ENCODE data around the gene APOBEC2. TPM values are rescaled to one million over a fixed set of nuclear protein-coding genes. Genes with fewer than 3 reads are reported as not detected.
A peak's percentile ranks its signal among the peaks of the same experiment; 100 is the strongest.

Gene APOBEC2
- polyA plus RNA-seq, 2 of the 4 experiments (the other 2 are of a cell fraction), result not detected

DNA sequence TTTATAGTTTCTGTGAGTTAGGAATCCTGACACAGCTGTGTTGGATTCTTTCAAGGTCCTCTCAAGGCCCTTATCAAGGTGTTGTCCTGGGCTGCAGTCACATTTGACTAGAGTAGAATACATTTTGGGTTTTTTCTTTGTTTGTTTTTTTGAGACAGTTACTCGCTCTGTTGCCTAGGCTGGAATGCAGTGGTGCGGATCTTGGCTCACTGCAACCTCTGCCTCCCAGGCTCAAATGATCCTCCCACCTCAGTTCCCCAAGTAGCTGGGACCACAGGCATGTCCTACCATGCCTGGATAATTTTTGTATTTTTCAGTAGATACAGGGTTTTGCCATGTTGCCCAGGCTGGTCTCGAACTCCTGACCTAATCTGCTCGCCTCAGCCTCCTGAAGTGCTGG is 35.4 kb downstream of the APOBEC2 start (continued):
- TF ChIP-seq, protein P1, sequence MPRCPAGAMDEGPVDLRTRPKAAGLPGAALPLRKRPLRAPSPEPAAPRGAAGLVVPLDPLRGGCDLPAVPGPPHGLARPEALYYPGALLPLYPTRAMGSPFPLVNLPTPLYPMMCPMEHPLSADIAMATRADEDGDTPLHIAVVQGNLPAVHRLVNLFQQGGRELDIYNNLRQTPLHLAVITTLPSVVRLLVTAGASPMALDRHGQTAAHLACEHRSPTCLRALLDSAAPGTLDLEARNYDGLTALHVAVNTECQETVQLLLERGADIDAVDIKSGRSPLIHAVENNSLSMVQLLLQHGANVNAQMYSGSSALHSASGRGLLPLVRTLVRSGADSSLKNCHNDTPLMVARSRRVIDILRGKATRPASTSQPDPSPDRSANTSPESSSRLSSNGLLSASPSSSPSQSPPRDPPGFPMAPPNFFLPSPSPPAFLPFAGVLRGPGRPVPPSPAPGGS (IDR thresholded peaks at IDR 0.05), result no peak

DNA sequence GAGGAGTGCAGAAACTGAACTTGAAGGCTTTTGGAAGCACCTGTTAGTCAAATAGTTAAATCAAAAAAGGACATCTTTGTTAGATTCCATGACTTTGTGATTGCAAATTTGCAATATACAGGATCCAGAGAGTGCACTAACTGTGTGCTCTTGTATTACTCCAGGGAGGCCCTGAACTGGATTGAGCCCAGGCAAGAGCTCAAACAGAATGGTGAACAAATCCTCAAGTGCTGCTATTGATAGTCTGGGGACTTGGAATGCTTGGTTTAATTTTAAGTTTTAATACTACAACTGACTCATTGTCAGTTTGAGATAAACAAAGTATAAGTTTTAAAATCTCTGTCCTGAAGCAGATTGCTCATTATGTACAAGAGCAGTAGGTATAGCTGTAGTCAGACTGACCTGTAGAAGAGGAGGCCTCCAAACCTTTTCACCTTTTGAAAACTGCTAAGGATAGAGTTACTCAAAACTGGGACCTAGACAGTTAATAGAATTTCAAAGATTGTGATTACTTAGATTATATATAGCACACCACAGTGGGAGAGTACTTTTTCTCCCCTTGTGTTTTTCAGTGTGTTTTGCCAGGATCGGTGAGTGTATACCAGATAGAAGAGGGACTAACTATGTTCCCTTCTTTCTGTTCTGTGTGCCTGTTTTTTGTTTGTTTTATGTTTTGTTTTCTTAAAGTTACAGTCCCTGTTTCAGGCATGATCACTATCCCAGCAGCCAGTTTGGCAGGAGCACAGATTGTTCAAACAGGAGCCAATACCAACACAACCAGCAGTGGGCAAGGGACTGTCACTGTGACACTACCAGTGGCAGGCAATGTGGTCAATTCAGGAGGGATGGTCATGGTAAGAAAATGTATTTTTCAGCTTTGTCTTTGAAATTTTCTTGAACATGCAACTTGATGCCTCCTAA is 38.1 kb downstream of the APOBEC2 start:
- Histone ChIP-seq H3K27ac (no peak overlapping the region), H3K9me3 (no peaks in the 10 kb centered on the region), H3K4me3 (no peak overlapping the region), H3K4me2 (no peak overlapping the region), H3K4me1 (no peaks in the 10 kb centered on the region)
- POLR2A ChIA-PET, result no interaction called here
- WGBS (ENCODE audit: missing lambda C conversion rate), result 84% methylated on average over 1 of the region's 1 CpG
- FAIRE-seq (no peak), DNase-seq (ENCODE audit: low read depth in 1 of 2, low spot score in 1 of 2) (no peak), ATAC-seq (no peak)
- CTCF ChIA-PET, result interaction anchor here (0.7 to 2.5 kb wide), 3 partner anchors 30 to 94 kb away, joined by 3 to 12 read pairs (median 4); no protein-coding TSS in a partner anchor
- TF ChIP-seq ESRRA (IDR thresholded peaks at IDR 0.05; ENCODE audit: borderline replicate concordance, low read length) (no peak), HOXB13 (CRISPR knock-in tag; IDR thresholded peaks at IDR 0.05; ENCODE audit: low read depth) (no peak), RCOR1 (IDR thresholded peaks at IDR 0.05; ENCODE audit: low read depth, low read length) (no peak), EHMT2 (IDR thresholded peaks at IDR 0.05; ENCODE audit: low read depth) (no peak), JUNB (IDR thresholded peaks at IDR 0.05) (no peak)
- TF ChIP-seq, protein P1 (IDR thresholded peaks at IDR 0.05), result no peak

GRCh38 chr6:41092421-41093140 is 39.6 kb downstream of the APOBEC2 start:
- ChIA-PET CTCF (interaction anchor here (0.7 to 2.5 kb wide), 10 partner anchors 9 to 357 kb away, joined by 3 to 12 read pairs (median 4); no protein-coding TSS in a partner anchor), POLR2A (no interaction called here)
- TF ChIP-seq SMC3 (IDR thresholded peaks at IDR 0.05), result 0 out of 3 replicates have a peak, but pooled peaks have one; percentile 23
- no peak for TF ChIP-seq EHF (CRISPR knock-in tag; IDR thresholded peaks at IDR 0.05)
- TF ChIP-seq BHLHE40 (IDR thresholded peaks at IDR 0.05; ENCODE audit: low read depth, low read length), result no peak
- peak in 1 of 2 experiments; percentile 32; a peak in 2 of 5 replicates for TF ChIP-seq RAD21 (conservative IDR thresholded peaks at IDR 0.05 in 1 of 2, IDR thresholded peaks at IDR 0.05 in 1 of 2)
- TF ChIP-seq CTCF (IDR thresholded peaks at IDR 0.05), result peak; percentile 43; the same call in 2 of the 3 replicates
- FAIRE-seq (no peak), DNase-seq (ENCODE audit: low read depth in 1 of 2, low spot score in 1 of 2) (peak; percentile 7 to 24), ATAC-seq (peak in 1 of 2 experiments; percentile 57; a peak in 1 of 6 replicates)
- 91% methylated on average over 4 of the region's 4 CpGs for WGBS (ENCODE audit: missing lambda C conversion rate)
- Histone ChIP-seq H3K4me2 (no peak overlapping the region), H3K4me1 (no peaks in the 10 kb centered on the region), H3K27ac (no peak overlapping the region), H3K4me3 (no peak overlapping the region), H3K9me3 (no peaks in the 10 kb centered on the region)

DNA sequence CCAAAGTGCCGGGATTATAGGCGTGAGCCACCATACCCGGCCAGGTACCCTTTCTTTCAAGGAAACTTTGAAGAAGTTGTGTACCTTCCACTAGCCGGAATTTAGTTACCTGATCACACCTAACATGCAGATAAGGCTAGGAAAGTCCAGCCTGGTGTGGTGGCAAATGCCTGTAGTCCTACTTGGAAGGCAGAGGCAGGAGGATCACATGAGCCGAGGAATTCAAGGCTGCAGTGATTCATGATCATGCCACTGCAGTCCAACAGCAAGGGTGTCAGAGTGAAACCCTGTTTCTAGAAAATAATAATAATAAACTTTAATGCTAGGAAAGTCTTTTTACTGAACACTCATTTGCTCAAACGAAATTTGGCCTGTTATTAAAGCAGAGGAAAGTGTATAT is 40.7 kb downstream of the APOBEC2 start:
- 86% methylated on average over 6 of the region's 6 CpGs for WGBS (ENCODE audit: missing lambda C conversion rate)
- no peak for DNase-seq (ENCODE audit: low read depth in 1 of 2, low spot score in 1 of 2)
- Histone ChIP-seq H3K4me1 (no peaks in the 10 kb centered on the region), H3K27ac (no peak overlapping the region), H3K4me3 (no peak overlapping the region), H3K9me3 (no peaks in the 10 kb centered on the region), H3K4me2 (no peak overlapping the region)
- no peak for ATAC-seq
- no peak for FAIRE-seq
- ChIA-PET POLR2A (no interaction called here), CTCF (interaction anchor here (1.1 to 2.5 kb wide), 4 partner anchors 11 to 89 kb away, joined by 3 to 12 read pairs (median 4); no protein-coding TSS in a partner anchor)
- no peak for TF ChIP-seq ELK1 (IDR thresholded peaks at IDR 0.05; ENCODE audit: low read depth, low read length)
- no peak for TF ChIP-seq NR3C1 (IDR thresholded peaks at IDR 0.05)
- no peak for TF ChIP-seq CHD2 (IDR thresholded peaks at IDR 0.05; ENCODE audit: low read length, partially characterized antibody)
- no peak for TF ChIP-seq JUNB (IDR thresholded peaks at IDR 0.05)
- no peak for TF ChIP-seq HOXA7 (CRISPR knock-in tag; IDR thresholded peaks at IDR 0.05)
- TF ChIP-seq ESRRA (IDR thresholded peaks at IDR 0.05; ENCODE audit: borderline replicate concordance, low read length), result no peak
- TF ChIP-seq CBX8 (IDR thresholded peaks at IDR 0.05), result no peak
- no peak for TF ChIP-seq JUN (IDR thresholded peaks at IDR 0.05)
- no peak for TF ChIP-seq HEYL (CRISPR knock-in tag; IDR thresholded peaks at IDR 0.05)
- TF ChIP-seq CBX2 (IDR thresholded peaks at IDR 0.05; ENCODE audit: borderline replicate concordance, low read depth), result no peak
- TF ChIP-seq CEBPB (IDR thresholded peaks at IDR 0.05), result no peak
- no peak for TF ChIP-seq ZSCAN20 (CRISPR knock-in tag; IDR thresholded peaks at IDR 0.05)
- no peak for TF ChIP-seq HOXB13 (CRISPR knock-in tag; IDR thresholded peaks at IDR 0.05; ENCODE audit: low read depth)
- TF ChIP-seq CHD4 (IDR thresholded peaks at IDR 0.05; ENCODE audit: borderline replicate concordance), result no peak
- TF ChIP-seq FOSL2 (IDR thresholded peaks at IDR 0.05), result no peak
- no peak for TF ChIP-seq FOSL2 (CRISPR knock-in tag; IDR thresholded peaks at IDR 0.05)
